Measurements from ENCODE around the gene FCN2.

FCN2 gene

DNA sequence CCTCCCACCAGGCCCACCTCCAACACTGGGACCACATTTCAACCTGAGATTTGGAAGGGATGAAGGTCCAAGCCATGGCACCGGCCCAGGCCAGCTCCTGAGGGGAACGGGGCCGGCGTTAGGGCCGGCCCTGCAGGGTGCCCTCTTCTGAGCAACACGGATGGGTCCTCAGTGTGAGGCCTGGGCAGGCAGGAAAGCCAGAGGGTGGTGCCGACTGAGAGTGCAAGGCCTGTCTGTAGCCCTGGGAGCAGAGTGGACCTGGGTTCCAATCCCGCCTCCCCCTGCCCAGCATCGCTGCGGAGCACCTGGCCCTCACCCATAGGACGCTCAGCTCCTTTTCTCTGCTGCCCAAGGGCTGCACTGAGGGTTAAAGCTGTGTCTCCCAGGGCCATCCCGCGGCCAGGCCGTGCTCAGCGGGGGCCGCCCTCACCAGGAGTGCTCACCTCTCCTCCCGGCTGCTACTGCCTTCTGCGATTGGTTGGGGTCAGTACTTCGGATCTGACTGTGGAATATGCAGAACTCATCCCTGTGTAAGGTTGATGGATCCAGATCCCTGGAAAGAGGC, 44.1 kb upstream of the FCN2 start (continued):
- TF ChIP-seq ZBTB11 (tag by site-specific recombination; conservative IDR thresholded peaks at IDR 0.05; ENCODE audit: low read depth), result no peak
- no peak for TF ChIP-seq OVOL3 (tag by site-specific recombination; IDR thresholded peaks at IDR 0.05)
- TF ChIP-seq, protein P1, sequence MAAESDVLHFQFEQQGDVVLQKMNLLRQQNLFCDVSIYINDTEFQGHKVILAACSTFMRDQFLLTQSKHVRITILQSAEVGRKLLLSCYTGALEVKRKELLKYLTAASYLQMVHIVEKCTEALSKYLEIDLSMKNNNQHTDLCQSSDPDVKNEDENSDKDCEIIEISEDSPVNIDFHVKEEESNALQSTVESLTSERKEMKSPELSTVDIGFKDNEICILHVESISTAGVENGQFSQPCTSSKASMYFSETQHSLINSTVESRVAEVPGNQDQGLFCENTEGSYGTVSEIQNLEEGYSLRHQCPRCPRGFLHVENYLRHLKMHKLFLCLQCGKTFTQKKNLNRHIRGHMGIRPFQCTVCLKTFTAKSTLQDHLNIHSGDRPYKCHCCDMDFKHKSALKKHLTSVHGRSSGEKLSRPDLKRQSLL (tag by site-specific recombination; IDR thresholded peaks at IDR 0.05), result no peak

DNA sequence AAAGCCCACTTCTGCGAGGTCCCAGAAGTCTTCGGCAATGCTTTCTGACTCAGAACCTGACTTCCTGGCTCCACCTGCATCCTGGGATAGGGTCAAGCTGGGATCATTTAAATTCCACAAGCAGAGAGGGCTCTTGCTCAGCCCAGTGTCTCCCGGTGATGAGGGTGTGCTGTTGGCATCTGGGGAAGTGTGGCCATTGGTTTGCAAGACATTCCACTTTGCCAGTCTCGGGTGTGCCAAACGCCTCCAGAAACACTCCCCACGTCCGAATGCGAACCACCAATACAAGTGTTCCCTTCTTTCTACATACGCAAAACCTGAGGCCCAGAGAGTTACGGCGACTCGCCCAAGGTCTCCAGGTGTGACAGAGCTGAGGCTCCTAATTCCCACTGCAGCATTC, 43.1 kb upstream of the FCN2 start:
- no peak for TF ChIP-seq GLI2 (tag by site-specific recombination; IDR thresholded peaks at IDR 0.05; ENCODE audit: borderline replicate concordance, low read depth)
- TF ChIP-seq, protein P2, sequence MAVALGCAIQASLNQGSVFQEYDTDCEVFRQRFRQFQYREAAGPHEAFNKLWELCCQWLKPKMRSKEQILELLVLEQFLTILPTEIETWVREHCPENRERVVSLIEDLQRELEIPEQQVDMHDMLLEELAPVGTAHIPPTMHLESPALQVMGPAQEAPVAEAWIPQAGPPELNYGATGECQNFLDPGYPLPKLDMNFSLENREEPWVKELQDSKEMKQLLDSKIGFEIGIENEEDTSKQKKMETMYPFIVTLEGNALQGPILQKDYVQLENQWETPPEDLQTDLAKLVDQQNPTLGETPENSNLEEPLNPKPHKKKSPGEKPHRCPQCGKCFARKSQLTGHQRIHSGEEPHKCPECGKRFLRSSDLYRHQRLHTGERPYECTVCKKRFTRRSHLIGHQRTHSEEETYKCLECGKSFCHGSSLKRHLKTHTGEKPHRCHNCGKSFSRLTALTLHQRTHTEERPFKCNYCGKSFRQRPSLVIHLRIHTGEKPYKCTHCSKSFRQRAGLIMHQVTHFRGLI (tag by site-specific recombination; IDR thresholded peaks at IDR 0.05), result no peak
- no peak for TF ChIP-seq ZNF354C (tag by site-specific recombination; IDR thresholded peaks at IDR 0.05; ENCODE audit: borderline replicate concordance, low read depth)
- TF ChIP-seq OSR2 (tag by site-specific recombination; IDR thresholded peaks at IDR 0.05), result no peak
- no peak for TF ChIP-seq ZNF707 (tag by site-specific recombination; IDR thresholded peaks at IDR 0.05)
- no peak for TF ChIP-seq PBX3 (CRISPR knock-in tag; IDR thresholded peaks at IDR 0.05)
- no peaks in the 10 kb centered on the region for H3K4me1 ChIP-seq (ENCODE audit: control insufficient read depth, insufficient read depth, low read length)
- no peaks in the 10 kb centered on the region for H3K9me3 ChIP-seq (ENCODE audit: control insufficient read depth, insufficient read depth, low read depth, low read length)
- ChIA-PET POLR2A (no interaction called here), CTCF (interaction anchor here (0.7 to 1.3 kb wide), 4 partner anchors 15 to 575 kb away, joined by 3 to 4 read pairs (median 3); no protein-coding TSS in a partner anchor)
- no peaks in the 10 kb centered on the region for H3K36me3 ChIP-seq (ENCODE audit: control insufficient read depth in 2 of 2, insufficient read depth in 1 of 2, low read length in 2 of 2)
- no peak overlapping the region for H3K27ac ChIP-seq (ENCODE audit: extremely low read depth, low read depth, low read length)
- H3K4me3 ChIP-seq (ENCODE audit: low read depth, low read length), result no peak overlapping the region

GRCh38 chr9:134838651-134839454, 41.8 kb upstream of the FCN2 start:
- TF ChIP-seq HOXA7 (CRISPR knock-in tag; IDR thresholded peaks at IDR 0.05; ENCODE audit: borderline replicate concordance), result no peak
- POLR2A ChIA-PET, result no interaction called here
- Histone ChIP-seq H3K9me3 (ENCODE audit: control insufficient read depth, insufficient read depth, low read depth, low read length) (no peaks in the 10 kb centered on the region), H3K27ac (ENCODE audit: extremely low read depth, low read depth, low read length) (no peak overlapping the region), H3K4me1 (ENCODE audit: control insufficient read depth, insufficient read depth, low read length) (no peaks in the 10 kb centered on the region), H3K36me3 (ENCODE audit: control insufficient read depth in 2 of 2, insufficient read depth in 1 of 2, low read length in 2 of 2) (no peaks in the 10 kb centered on the region), H3K4me3 (ENCODE audit: low read depth, low read length) (no peak overlapping the region)
- CTCF ChIA-PET, result interaction anchor here (0.6 kb wide), 1 partner anchor 980 kb away, joined by 3 read pairs; no protein-coding TSS in a partner anchor

Measured in HEK293 (cell line).